ENCODE measurements around the gene SLCO3A1. TPM values are rescaled to one million over a fixed set of nuclear protein-coding genes. Genes with fewer than 3 reads are reported as not detected.

Gene SLCO3A1
- total RNA-seq, 1 experiment from 2014 or later, result not detected

DNA sequence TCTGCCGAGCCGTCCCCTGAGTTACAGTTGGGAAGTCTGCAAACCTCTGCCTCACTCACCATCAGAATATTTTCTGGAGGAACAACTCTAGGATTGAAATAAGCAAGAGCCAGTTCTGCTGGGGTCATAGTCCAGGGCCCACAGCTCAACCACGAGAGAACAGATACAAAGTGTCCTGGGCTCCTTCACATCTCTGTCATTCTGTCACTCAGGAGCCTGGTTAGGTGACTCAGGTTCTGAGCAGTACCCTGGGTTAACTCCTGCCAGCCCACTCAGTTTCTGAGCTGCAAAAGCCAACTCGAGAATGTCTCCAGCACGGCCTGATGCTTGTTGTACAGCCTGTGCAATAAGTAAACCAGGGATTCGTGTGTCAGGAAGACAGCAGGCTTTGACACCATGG lies 155.7 kb downstream of the SLCO3A1 start:
- no peak overlapping the region for H3K27ac Mint-ChIP-seq (ENCODE audit: unreplicated experiment)
- CTCF ChIA-PET, result no interaction called here

DNA sequence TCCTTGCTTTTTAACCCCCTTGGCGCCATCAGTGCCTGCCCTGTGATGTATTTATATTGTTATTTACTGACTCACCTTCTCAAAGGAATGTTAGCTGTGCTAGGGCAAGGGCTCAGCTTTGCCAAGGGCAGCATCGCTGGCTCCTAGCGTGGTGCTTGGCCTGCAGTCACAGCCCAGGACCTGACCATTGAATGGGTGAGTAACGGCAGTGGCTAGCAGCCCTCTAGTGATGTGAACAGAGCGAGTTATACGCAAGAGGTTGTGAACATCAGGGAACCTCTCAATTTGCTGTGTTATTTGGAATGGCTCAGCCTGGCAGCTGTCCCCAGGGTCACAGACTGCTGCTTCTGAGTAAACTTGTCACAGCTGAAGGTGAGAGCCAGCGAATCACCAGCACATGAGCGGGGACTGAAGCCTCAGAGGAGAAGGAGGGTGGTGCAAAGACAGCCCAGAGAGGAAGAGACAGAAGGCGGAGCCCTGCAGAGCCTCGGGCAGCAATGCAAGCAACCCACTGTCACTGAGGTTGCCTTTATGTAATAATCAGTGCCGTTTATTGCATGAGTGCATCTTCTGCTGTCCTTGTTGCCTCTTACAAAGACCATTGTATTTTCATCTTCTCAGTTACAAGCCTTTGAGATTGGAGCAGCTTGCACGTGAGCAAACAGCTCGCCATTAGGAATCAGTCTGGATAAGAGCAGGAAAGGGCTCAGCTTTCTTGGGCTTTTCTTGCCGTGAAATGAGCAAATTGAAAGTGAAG lies 158.3 kb downstream of the SLCO3A1 start:
- no peaks in the 10 kb centered on the region for H3K9me3 ChIP-seq
- Mint-ChIP-seq H3K9me3 (ENCODE audit: unreplicated experiment) (no peaks in the 10 kb centered on the region), H3K4me3 (ENCODE audit: unreplicated experiment) (no peak overlapping the region), H3K27ac (ENCODE audit: unreplicated experiment) (no peak overlapping the region), H3K36me3 (ENCODE audit: insufficient read depth, unreplicated experiment) (no peaks in the 10 kb centered on the region), H3K4me1 (ENCODE audit: low read depth, unreplicated experiment) (no peaks in the 10 kb centered on the region), H3K27me3 (ENCODE audit: insufficient read depth, unreplicated experiment) (peaks cover 21% of the 10 kb centered on the region)
- intact Hi-C loops (cut with micrococcal nuclease; ENCODE audit: unreplicated experiment), result no loop called here
- H3K36me3 ChIP-seq (ENCODE audit: control insufficient read depth, insufficient read depth, low read length), result no peaks in the 10 kb centered on the region
- H3K4me1 ChIP-seq, result no peaks in the 10 kb centered on the region
- no peak for DNase-seq
- BruUV-seq (replicated peaks), result no TSS peak
- H3K4me3 ChIP-seq (ENCODE audit: low read depth, low read length), result no peak overlapping the region
- H3K27me3 ChIP-seq (replicated peaks; ENCODE audit: control insufficient read depth, insufficient read depth, low read length), result no peaks in the 10 kb centered on the region
- CTCF ChIA-PET, result no interaction called here
- POLR2A ChIA-PET, result no interaction called here
- TF ChIP-seq, protein P1, sequence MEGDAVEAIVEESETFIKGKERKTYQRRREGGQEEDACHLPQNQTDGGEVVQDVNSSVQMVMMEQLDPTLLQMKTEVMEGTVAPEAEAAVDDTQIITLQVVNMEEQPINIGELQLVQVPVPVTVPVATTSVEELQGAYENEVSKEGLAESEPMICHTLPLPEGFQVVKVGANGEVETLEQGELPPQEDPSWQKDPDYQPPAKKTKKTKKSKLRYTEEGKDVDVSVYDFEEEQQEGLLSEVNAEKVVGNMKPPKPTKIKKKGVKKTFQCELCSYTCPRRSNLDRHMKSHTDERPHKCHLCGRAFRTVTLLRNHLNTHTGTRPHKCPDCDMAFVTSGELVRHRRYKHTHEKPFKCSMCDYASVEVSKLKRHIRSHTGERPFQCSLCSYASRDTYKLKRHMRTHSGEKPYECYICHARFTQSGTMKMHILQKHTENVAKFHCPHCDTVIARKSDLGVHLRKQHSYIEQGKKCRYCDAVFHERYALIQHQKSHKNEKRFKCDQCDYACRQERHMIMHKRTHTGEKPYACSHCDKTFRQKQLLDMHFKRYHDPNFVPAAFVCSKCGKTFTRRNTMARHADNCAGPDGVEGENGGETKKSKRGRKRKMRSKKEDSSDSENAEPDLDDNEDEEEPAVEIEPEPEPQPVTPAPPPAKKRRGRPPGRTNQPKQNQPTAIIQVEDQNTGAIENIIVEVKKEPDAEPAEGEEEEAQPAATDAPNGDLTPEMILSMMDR (IDR thresholded peaks at IDR 0.05; ENCODE audit: insufficient read depth in 1 of 2, low read depth in 1 of 2, low read length in 1 of 2, severe bottlenecking in 1 of 2, unreplicated experiment in 1 of 2), result no peak

More for the DNA sequence above, 155.7 kb downstream of the SLCO3A1 start:
- H3K36me3 ChIP-seq (ENCODE audit: control insufficient read depth, insufficient read depth, low read length), result no peaks in the 10 kb centered on the region
- intact Hi-C loops (cut with micrococcal nuclease; ENCODE audit: unreplicated experiment), result no loop called here
- POLR2A ChIA-PET, result no interaction called here
- BruUV-seq (replicated peaks), result no TSS peak
- TF ChIP-seq, protein P1 (IDR thresholded peaks at IDR 0.05; ENCODE audit: insufficient read depth in 1 of 2, low read depth in 1 of 2, low read length in 1 of 2, severe bottlenecking in 1 of 2, unreplicated experiment in 1 of 2), result no peak
- H3K27me3 ChIP-seq (replicated peaks; ENCODE audit: control insufficient read depth, insufficient read depth, low read length), result no peaks in the 10 kb centered on the region
- H3K9me3 ChIP-seq, result no peaks in the 10 kb centered on the region
- no peak for DNase-seq
- H3K4me3 Mint-ChIP-seq (ENCODE audit: unreplicated experiment), result no peak overlapping the region
- H3K9me3 Mint-ChIP-seq (ENCODE audit: unreplicated experiment), result no peaks in the 10 kb centered on the region
- H3K4me1 ChIP-seq, result no peaks in the 10 kb centered on the region
- no peaks in the 10 kb centered on the region for H3K4me1 Mint-ChIP-seq (ENCODE audit: low read depth, unreplicated experiment)
- no peaks in the 10 kb centered on the region for H3K36me3 Mint-ChIP-seq (ENCODE audit: insufficient read depth, unreplicated experiment)
- no peak overlapping the region for H3K4me3 ChIP-seq (ENCODE audit: low read depth, low read length)
- peaks cover 10% of the 10 kb centered on the region for H3K27me3 Mint-ChIP-seq (ENCODE audit: insufficient read depth, unreplicated experiment)

GRCh38 chr15:92012368-92012629 lies 158.8 kb downstream of the SLCO3A1 start:
- no peaks in the 10 kb centered on the region for H3K9me3 ChIP-seq
- no TSS peak for BruUV-seq (replicated peaks)
- no peaks in the 10 kb centered on the region for H3K9me3 Mint-ChIP-seq (ENCODE audit: unreplicated experiment)
- no peaks in the 10 kb centered on the region for H3K36me3 Mint-ChIP-seq (ENCODE audit: insufficient read depth, unreplicated experiment)
- no peak for DNase-seq
- H3K27ac Mint-ChIP-seq (ENCODE audit: unreplicated experiment), result no peak overlapping the region
- TF ChIP-seq, protein P1 (IDR thresholded peaks at IDR 0.05; ENCODE audit: insufficient read depth in 1 of 2, low read depth in 1 of 2, low read length in 1 of 2, severe bottlenecking in 1 of 2, unreplicated experiment in 1 of 2), result no peak
- no peak overlapping the region for H3K4me3 Mint-ChIP-seq (ENCODE audit: unreplicated experiment)
- no peaks in the 10 kb centered on the region for H3K27me3 ChIP-seq (replicated peaks; ENCODE audit: control insufficient read depth, insufficient read depth, low read length)
- H3K27me3 Mint-ChIP-seq (ENCODE audit: insufficient read depth, unreplicated experiment), result peaks cover 20% of the 10 kb centered on the region
- ChIA-PET CTCF (no interaction called here), POLR2A (no interaction called here)
- no peaks in the 10 kb centered on the region for H3K4me1 ChIP-seq
- intact Hi-C loops (cut with micrococcal nuclease; ENCODE audit: unreplicated experiment), result no loop called here
- H3K4me3 ChIP-seq (ENCODE audit: low read depth, low read length), result no peak overlapping the region
- H3K36me3 ChIP-seq (ENCODE audit: control insufficient read depth, insufficient read depth, low read length), result no peaks in the 10 kb centered on the region
- no peaks in the 10 kb centered on the region for H3K4me1 Mint-ChIP-seq (ENCODE audit: low read depth, unreplicated experiment)

Measured in Caco-2 (cell line).